ENCODE results near the gene BPI. TPM values are rescaled to one million over a fixed set of nuclear protein-coding genes. Genes with fewer than 3 reads are reported as not detected.
"Not testable (repeated sequence)": the region's sequence is repeated elsewhere in the genome, so short reads cannot be mapped to it uniquely, and the experiment has no call there.

The BPI gene
- total RNA-seq, 2 experiments from 2014 or later = not detected

DNA sequence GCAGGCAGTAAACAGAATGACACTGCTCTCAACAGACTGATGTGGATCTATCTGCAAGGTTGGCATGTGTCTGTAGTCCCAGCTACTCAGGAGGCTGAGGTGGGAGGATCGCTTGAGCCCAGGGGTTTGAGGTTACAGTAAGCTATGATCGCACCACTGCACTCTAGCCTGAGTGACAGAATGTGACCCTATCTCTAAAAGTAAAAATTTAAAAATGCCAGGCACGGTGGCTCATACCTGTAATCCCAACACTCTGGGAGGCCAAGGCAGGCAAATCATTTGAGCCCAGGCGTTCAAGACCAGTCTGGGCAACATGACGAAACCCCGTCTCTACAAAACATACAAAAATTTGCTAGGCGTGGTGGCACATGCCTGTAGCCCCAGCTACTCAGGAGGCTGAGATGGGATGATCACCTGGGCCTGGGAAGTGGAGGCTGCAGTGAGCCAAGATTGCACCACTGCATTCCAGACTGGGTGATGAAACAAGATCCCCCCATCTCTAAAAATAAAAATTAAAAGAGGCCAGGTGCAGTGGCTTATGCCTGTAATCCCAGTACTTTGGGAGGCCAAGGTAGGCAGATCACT is 19.8 kb upstream of the BPI start:
- POLR2A ChIA-PET; DNase-seq; CTCF ChIA-PET; H3K4me3 Mint-ChIP-seq; H3K4me1 Mint-ChIP-seq; H3K27ac Mint-ChIP-seq; H3K9me3 Mint-ChIP-seq; H3K36me3 Mint-ChIP-seq (ENCODE audit: low read depth): not testable (repeated sequence)
- H3K27me3 Mint-ChIP-seq = peaks cover 14% of the 10 kb centered on the region

DNA sequence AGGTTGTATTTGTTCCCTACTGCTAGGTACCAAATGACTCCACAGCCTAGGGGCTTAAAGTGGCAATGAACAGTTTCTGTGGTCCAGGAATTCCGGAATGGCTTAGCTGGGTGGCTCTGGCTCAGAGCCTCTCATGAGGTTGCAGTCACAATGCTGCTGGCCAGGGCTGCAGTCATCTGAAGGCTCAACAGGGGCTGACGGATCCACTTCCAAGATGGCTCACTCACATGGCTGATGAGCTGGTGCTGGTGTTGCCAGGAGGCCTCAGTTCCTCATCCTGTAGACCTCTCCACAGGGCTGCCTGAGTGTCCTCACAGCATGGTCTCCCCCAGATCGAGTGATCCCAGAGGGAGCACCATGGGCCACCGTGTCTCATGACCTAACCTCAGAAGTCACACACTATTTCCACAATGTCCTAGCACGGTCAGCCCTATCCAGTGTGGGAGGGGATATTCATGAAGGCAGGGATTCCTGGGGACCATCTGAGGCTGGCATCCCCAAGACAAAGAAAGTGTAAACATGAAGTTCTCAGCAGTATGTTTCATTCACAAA is 19.0 kb upstream of the BPI start:
- Mint-ChIP-seq H3K36me3 (ENCODE audit: low read depth) (no peaks in the 10 kb centered on the region), H3K27me3 (peaks cover 14% of the 10 kb centered on the region), H3K9me3 (no peaks in the 10 kb centered on the region), H3K4me1 (no peaks in the 10 kb centered on the region), H3K4me3 (no peak overlapping the region), H3K27ac (no peak overlapping the region)
- ChIA-PET CTCF (no interaction called here), POLR2A (no interaction called here)
- DNase-seq = no peak

DNA sequence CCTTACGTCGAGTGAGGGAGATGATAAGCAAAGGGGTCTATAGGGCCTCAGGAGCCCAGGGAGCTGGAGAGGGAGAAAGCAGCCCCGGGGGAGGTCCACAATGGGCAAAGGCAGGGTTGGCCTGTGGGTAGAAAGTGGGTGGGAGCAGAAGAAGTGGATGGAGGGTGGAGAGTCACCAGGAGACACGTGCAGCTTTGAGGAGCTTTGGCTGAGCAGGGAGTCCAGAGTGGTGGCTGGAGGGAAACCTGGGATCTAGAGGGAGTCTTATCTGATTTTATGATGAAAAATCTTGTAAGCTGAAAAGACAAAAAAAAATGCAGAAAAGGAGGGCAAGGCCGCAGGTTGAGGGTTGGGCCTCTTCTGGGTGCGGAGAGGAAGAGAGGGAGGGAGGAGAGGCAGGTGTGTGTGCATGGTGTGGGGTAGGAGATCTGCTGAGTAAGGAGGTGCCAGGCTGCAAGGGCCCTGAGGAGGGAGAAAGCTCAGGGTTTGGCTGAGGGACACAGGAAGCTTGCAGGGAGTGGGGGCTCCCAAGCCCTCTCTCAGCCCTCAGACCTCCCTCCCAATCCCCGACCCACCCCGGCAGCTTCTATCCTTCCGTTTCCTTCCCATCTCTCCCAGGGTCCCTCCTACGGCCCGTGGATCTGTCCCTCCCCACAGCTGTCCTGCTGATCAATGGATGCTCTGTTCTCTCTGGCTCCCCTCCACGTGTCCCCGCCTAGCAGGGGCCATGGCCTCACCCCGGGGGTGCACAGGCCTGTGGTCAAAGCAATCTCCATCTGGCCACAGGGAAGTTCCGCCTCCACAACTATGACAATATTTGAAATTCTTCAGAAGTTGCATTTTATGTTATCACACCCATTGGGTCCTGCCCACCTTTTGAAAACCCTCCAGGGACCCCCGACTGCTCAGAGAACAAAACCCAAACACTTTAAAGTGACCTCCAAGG is 17.1 kb upstream of the BPI start:
- POLR2A ChIA-PET = no interaction called here
- CTCF ChIA-PET = no interaction called here
- Mint-ChIP-seq H3K27me3 (peaks cover 14% of the 10 kb centered on the region), H3K36me3 (ENCODE audit: low read depth) (no peaks in the 10 kb centered on the region), H3K4me1 (no peaks in the 10 kb centered on the region), H3K4me3 (no peak overlapping the region), H3K27ac (no peak overlapping the region), H3K9me3 (no peaks in the 10 kb centered on the region)
- DNase-seq = no peak

DNA sequence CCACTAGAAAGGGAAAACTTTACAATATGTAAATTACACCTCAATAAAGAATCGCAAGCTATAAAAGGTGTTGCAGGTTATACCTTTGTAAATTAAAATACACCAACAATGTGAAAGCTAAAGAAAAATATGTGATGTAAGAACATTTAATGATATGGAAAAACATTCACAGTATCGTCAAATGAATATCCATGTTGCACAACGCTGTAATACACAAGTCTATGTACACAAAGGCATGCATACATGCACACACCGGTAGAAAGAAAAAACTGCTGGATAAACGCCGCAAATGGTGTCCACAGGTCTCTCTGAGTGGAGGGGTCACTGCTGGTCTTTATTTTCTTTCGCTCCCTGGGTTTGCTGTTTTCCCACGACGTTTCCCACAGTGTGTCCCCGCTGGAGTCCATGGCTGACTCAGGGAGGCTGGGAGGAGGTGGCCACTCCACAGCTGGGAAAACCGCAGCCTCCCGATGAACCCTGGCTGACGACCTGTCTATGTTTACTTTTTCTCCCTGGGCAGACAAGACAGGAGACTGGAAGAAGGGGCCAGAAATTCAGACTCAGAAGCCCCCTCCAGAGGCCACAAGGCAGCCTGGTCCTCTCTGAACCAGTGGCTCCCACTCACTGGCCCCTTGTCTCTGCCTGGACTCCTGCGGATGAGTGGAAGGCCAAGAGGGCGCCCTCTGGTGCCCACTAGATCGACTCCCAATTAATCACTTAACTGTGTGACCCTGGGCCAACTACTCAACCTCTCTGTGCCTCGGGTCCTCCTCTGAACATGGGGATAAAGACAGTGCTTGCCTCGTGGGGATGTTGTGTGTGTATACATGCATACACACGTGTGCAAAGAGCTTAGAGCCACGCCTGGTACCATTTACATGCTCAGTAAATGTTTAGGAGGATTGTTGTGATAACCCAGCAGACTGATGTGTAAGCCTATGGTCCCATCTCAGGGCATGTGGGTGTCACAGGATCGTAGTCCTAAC is 12.8 kb upstream of the BPI start:
- DNase-seq = no peak
- peaks cover 18% of the 10 kb centered on the region for H3K27me3 Mint-ChIP-seq
- no peaks in the 10 kb centered on the region for H3K36me3 Mint-ChIP-seq (ENCODE audit: low read depth)
- no peak overlapping the region for H3K27ac Mint-ChIP-seq
- POLR2A ChIA-PET = no interaction called here
- no peak overlapping the region for H3K4me3 Mint-ChIP-seq
- H3K4me1 Mint-ChIP-seq = no peaks in the 10 kb centered on the region
- H3K9me3 Mint-ChIP-seq = no peaks in the 10 kb centered on the region
- CTCF ChIA-PET = no interaction called here

DNA sequence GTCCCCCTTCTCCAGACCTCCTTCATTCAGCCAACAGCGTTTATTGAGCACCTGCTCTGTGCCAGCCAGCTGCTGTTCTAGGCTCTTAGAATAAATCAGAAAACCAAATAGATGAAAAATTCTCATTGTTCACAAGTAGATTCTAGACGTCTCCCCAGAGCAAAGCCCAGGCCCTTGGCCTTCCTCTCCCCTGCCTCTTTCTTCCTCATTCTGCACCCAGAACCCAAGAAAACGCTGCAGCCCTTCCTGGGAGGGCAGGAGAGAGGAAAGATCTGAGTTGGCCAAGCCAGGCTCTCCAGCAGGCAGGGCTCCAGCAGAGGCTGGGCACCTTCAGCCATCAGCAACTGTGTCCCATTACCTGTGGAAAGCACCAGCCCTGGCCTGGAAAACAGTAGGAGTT is 12.0 kb upstream of the BPI start:
- Mint-ChIP-seq H3K9me3 (no peaks in the 10 kb centered on the region), H3K36me3 (ENCODE audit: low read depth) (no peaks in the 10 kb centered on the region), H3K4me1 (no peaks in the 10 kb centered on the region), H3K4me3 (no peak overlapping the region), H3K27me3 (peaks cover 15% of the 10 kb centered on the region), H3K27ac (no peak overlapping the region)
- CTCF ChIA-PET = no interaction called here
- POLR2A ChIA-PET = no interaction called here
- no peak for DNase-seq

DNA sequence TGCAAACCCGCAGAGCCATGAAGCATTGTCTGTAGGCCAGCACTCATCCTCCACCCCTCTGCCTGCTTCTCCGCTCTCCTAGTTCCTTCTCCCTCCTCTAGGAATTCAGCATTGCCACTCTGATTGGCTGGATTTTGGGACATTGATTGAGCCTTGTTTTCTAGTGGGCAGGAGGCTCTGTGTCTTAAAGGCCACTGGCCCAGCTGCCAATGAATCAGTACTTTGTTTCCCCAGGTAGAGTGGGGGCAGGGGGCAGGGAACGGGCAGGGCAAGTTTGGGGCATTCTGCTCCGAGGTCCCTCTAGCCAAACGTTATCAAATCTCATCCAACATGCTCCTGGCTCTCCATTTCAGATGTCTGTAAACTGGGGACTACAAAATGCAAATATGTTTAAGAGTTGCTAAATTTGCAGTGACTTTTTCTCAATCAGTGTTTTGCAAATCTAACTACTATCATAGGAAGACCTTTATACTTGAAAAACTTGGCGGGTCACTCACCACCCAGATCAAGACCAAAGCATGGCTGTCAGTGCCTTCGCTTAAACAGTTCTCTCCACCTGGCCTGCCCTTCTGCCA is 10.4 kb upstream of the BPI start:
- no peak overlapping the region for H3K27ac Mint-ChIP-seq
- peaks cover 5% of the 10 kb centered on the region for H3K27me3 Mint-ChIP-seq
- no peak for DNase-seq
- POLR2A ChIA-PET = no interaction called here
- no peaks in the 10 kb centered on the region for H3K4me1 Mint-ChIP-seq
- H3K36me3 Mint-ChIP-seq (ENCODE audit: low read depth) = no peaks in the 10 kb centered on the region
- H3K4me3 Mint-ChIP-seq = no peak overlapping the region
- no peaks in the 10 kb centered on the region for H3K9me3 Mint-ChIP-seq
- CTCF ChIA-PET = no interaction called here

GRCh38 chr20:38294076-38294591 is 9.8 kb upstream of the BPI start:
- Mint-ChIP-seq H3K36me3 (ENCODE audit: low read depth) (no peaks in the 10 kb centered on the region), H3K4me1 (no peaks in the 10 kb centered on the region), H3K4me3 (no peak overlapping the region), H3K9me3 (no peaks in the 10 kb centered on the region), H3K27ac (no peak overlapping the region), H3K27me3 (peaks cover 6% of the 10 kb centered on the region)
- POLR2A ChIA-PET = no interaction called here
- DNase-seq = no peak
- CTCF ChIA-PET = no interaction called here

- CTCF ChIA-PET = interaction anchor here (0.6 kb wide), 2 partner anchors 22 to 57 kb away, joined by 3 to 5 read pairs; no protein-coding TSS in a partner anchor
- H3K36me3 Mint-ChIP-seq (ENCODE audit: low read depth) = no peaks in the 10 kb centered on the region
- peaks cover 6% of the 10 kb centered on the region for H3K27me3 Mint-ChIP-seq
- no peaks in the 10 kb centered on the region for H3K9me3 Mint-ChIP-seq
- no peak overlapping the region for H3K27ac Mint-ChIP-seq
- H3K4me3 Mint-ChIP-seq = no peak overlapping the region
- POLR2A ChIA-PET = no interaction called here
- no peaks in the 10 kb centered on the region for H3K4me1 Mint-ChIP-seq
- no peak for DNase-seq
Measured at GRCh38 chr20:38295811-38296210, 8.1 kb upstream of the BPI start.

DNA sequence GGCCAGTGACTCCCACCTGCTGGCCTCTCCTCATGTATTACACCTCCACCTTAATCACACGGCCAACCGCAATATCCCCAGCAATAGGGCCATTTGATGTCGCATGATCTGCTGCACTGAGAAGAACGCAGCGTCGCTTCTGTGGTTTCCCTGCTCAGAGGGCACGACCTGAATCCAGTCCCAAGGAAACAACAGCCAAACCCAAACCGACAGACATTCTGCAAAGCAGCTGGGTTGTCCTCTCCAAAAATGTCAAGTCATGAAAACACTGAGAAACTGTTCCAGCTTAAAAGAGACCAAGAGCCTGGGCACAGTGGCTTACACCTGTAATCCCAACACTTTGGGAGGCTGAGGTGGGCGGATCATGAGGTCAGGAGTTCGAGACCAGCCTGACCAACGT is 7.5 kb upstream of the BPI start:
- no peaks in the 10 kb centered on the region for H3K9me3 Mint-ChIP-seq
- ChIA-PET POLR2A (no interaction called here), CTCF (no interaction called here)
- no peak for DNase-seq
- H3K27ac Mint-ChIP-seq = no peak overlapping the region
- no peaks in the 10 kb centered on the region for H3K36me3 Mint-ChIP-seq (ENCODE audit: low read depth)
- no peak overlapping the region for H3K4me3 Mint-ChIP-seq
- H3K27me3 Mint-ChIP-seq = peaks cover 10% of the 10 kb centered on the region
- H3K4me1 Mint-ChIP-seq = no peaks in the 10 kb centered on the region

- no peak overlapping the region for H3K27ac Mint-ChIP-seq
- ChIA-PET POLR2A (no interaction called here), CTCF (no interaction called here)
- H3K4me1 Mint-ChIP-seq = no peaks in the 10 kb centered on the region
- no peak for DNase-seq
- H3K27me3 Mint-ChIP-seq = peaks cover 20% of the 10 kb centered on the region
- no peak overlapping the region for H3K4me3 Mint-ChIP-seq
- H3K9me3 Mint-ChIP-seq = no peaks in the 10 kb centered on the region
- H3K36me3 Mint-ChIP-seq (ENCODE audit: low read depth) = no peaks in the 10 kb centered on the region
Measured at GRCh38 chr20:38297916-38298674, 5.9 kb upstream of the BPI start.

- peaks cover 27% of the 10 kb centered on the region for H3K27me3 Mint-ChIP-seq
- ChIA-PET POLR2A (no interaction called here), CTCF (no interaction called here)
- H3K9me3 Mint-ChIP-seq = no peaks in the 10 kb centered on the region
- H3K27ac Mint-ChIP-seq = no peak overlapping the region
- H3K4me1 Mint-ChIP-seq = peaks cover 5% of the 10 kb centered on the region
- no peak overlapping the region for H3K4me3 Mint-ChIP-seq
- DNase-seq = no peak
- no peaks in the 10 kb centered on the region for H3K36me3 Mint-ChIP-seq (ENCODE audit: low read depth)
Measured at GRCh38 chr20:38298768-38299288, 5.1 kb upstream of the BPI start.

GRCh38 chr20:38299963-38300362 is 4.0 kb upstream of the BPI start:
- Mint-ChIP-seq H3K27ac (no peak overlapping the region), H3K4me1 (peaks cover 14% of the 10 kb centered on the region), H3K9me3 (no peaks in the 10 kb centered on the region), H3K36me3 (ENCODE audit: low read depth) (no peaks in the 10 kb centered on the region), H3K27me3 (peaks cover 39% of the 10 kb centered on the region), H3K4me3 (no peak overlapping the region)
- CTCF ChIA-PET = no interaction called here
- POLR2A ChIA-PET = no interaction called here
- DNase-seq = no peak
